ENCODE results near the gene TCEANC. TPM values are rescaled to one million over a fixed set of nuclear protein-coding genes. Genes with fewer than 3 reads are reported as not detected.

The TCEANC gene
- total RNA-seq, 1 experiment from 2014 or later = 0.92 TPM

DNA sequence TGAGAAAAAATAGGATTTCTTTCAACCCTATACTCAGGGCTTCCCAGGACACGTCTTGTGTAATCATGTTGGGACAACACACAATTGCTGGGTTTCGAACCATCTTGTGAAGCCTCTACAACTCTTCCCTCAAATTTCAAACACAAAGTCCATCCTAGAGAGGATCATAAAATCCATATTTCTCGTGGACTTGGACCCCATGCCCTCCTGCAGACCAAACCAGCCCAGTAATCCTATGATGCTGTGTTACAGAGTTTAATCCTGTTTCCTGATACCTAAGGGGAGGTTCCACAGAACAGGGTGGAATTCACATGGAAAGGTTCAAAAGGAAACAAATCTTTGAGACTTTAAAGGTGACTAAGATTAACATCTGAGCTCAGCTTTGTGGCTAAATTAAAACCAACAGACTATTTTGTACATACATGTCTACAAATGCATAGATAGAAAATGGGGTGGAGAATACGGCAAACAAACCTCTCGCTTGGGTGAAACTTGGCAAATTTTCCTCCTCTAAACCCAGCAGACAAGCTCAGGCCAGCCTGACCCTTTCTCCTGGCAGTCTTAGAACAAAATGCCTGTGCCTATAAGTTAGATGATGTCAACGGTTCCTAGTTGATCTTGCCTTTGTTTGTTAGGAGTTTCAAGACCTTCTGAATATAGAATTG, 45.5 kb upstream of the TCEANC start:
- no peak overlapping the region for H3K4me3 ChIP-seq (ENCODE audit: low read depth in 2 of 2, low read length in 2 of 2)
- no TSS peak for BruUV-seq (replicated peaks)
- H3K27me3 ChIP-seq (ENCODE audit: control insufficient read depth, insufficient read depth, low read length) = no peaks in the 10 kb centered on the region
- no peaks in the 10 kb centered on the region for H3K4me1 ChIP-seq (ENCODE audit: control insufficient read depth, insufficient read depth, low read length)
- ChIA-PET CTCF (no interaction called here), POLR2A (no interaction called here)
- DNase-seq (ENCODE audit: low read depth, low spot score) (no peak), ATAC-seq (no peak)
- in situ Hi-C loops (cut with HindIII; ENCODE audit: low pct_unique_long_range_greater_than_20kb, low sequenced_read_pairs) (no loop called here), intact Hi-C loops (cut with micrococcal nuclease; ENCODE audit: unreplicated experiment) (no loop called here)
- TF ChIP-seq, protein P1, sequence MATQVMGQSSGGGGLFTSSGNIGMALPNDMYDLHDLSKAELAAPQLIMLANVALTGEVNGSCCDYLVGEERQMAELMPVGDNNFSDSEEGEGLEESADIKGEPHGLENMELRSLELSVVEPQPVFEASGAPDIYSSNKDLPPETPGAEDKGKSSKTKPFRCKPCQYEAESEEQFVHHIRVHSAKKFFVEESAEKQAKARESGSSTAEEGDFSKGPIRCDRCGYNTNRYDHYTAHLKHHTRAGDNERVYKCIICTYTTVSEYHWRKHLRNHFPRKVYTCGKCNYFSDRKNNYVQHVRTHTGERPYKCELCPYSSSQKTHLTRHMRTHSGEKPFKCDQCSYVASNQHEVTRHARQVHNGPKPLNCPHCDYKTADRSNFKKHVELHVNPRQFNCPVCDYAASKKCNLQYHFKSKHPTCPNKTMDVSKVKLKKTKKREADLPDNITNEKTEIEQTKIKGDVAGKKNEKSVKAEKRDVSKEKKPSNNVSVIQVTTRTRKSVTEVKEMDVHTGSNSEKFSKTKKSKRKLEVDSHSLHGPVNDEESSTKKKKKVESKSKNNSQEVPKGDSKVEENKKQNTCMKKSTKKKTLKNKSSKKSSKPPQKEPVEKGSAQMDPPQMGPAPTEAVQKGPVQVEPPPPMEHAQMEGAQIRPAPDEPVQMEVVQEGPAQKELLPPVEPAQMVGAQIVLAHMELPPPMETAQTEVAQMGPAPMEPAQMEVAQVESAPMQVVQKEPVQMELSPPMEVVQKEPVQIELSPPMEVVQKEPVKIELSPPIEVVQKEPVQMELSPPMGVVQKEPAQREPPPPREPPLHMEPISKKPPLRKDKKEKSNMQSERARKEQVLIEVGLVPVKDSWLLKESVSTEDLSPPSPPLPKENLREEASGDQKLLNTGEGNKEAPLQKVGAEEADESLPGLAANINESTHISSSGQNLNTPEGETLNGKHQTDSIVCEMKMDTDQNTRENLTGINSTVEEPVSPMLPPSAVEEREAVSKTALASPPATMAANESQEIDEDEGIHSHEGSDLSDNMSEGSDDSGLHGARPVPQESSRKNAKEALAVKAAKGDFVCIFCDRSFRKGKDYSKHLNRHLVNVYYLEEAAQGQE (IDR thresholded peaks at IDR 0.05; ENCODE audit: insufficient read depth in 1 of 2, low read depth in 2 of 2, low read length in 1 of 2) = no peak
- no peak for TF ChIP-seq TCF7L2 (IDR thresholded peaks at IDR 0.05; ENCODE audit: low read depth, low read length)
- H3K27ac ChIP-seq (ENCODE audit: low read length) = no peak overlapping the region
- no peaks in the 10 kb centered on the region for H3K9me3 ChIP-seq (ENCODE audit: control insufficient read depth, insufficient read depth, low read depth, low read length)
- no peaks in the 10 kb centered on the region for H3K36me3 ChIP-seq (ENCODE audit: control insufficient read depth, insufficient read depth, low read length)

DNA sequence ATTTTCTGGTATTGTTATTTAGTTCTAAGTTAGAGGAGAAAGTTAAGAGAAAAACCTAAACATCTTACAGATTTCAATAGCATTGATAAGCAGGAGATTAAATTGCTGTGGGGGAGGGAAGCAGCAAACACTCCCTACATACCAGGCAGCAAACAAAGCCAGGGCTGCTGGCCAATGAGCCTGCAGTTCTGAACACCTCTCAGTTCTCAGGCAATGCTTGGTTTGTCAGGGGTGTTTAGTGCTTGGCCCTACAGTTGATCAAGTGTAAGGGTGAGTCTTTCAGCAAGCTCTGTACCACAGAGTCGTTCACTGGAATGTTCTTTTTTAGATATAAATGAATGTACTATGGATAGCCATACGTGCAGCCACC, 45.0 kb upstream of the TCEANC start:
- intact Hi-C loops (cut with micrococcal nuclease; ENCODE audit: unreplicated experiment) (no loop called here), in situ Hi-C loops (cut with HindIII; ENCODE audit: low pct_unique_long_range_greater_than_20kb, low sequenced_read_pairs) (no loop called here)
- no peaks in the 10 kb centered on the region for H3K9me3 ChIP-seq (ENCODE audit: control insufficient read depth, insufficient read depth, low read depth, low read length)
- H3K4me1 ChIP-seq (ENCODE audit: control insufficient read depth, insufficient read depth, low read length) = no peaks in the 10 kb centered on the region
- TF ChIP-seq, protein P1 (IDR thresholded peaks at IDR 0.05; ENCODE audit: insufficient read depth in 1 of 2, low read depth in 2 of 2, low read length in 1 of 2) = no peak
- no peak for TF ChIP-seq TCF7L2 (IDR thresholded peaks at IDR 0.05; ENCODE audit: low read depth, low read length)
- no peak for TF ChIP-seq SIN3A (IDR thresholded peaks at IDR 0.05; ENCODE audit: borderline replicate concordance, insufficient read depth, low read depth, low read length)
- TF ChIP-seq, protein P2, sequence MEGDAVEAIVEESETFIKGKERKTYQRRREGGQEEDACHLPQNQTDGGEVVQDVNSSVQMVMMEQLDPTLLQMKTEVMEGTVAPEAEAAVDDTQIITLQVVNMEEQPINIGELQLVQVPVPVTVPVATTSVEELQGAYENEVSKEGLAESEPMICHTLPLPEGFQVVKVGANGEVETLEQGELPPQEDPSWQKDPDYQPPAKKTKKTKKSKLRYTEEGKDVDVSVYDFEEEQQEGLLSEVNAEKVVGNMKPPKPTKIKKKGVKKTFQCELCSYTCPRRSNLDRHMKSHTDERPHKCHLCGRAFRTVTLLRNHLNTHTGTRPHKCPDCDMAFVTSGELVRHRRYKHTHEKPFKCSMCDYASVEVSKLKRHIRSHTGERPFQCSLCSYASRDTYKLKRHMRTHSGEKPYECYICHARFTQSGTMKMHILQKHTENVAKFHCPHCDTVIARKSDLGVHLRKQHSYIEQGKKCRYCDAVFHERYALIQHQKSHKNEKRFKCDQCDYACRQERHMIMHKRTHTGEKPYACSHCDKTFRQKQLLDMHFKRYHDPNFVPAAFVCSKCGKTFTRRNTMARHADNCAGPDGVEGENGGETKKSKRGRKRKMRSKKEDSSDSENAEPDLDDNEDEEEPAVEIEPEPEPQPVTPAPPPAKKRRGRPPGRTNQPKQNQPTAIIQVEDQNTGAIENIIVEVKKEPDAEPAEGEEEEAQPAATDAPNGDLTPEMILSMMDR (IDR thresholded peaks at IDR 0.05) = no peak
- TF ChIP-seq POLR2AphosphoS5 (IDR thresholded peaks at IDR 0.05; ENCODE audit: low read depth, low read length) = no peak
- no peaks in the 10 kb centered on the region for H3K27me3 ChIP-seq (ENCODE audit: control insufficient read depth, insufficient read depth, low read length)
- ATAC-seq = no peak
- no peak for DNase-seq (ENCODE audit: low read depth, low spot score)
- H3K36me3 ChIP-seq (ENCODE audit: control insufficient read depth, insufficient read depth, low read length) = no peaks in the 10 kb centered on the region
- H3K4me3 ChIP-seq (ENCODE audit: low read depth in 2 of 2, low read length in 2 of 2) = no peak overlapping the region
- ChIA-PET CTCF (no interaction called here), POLR2A (no interaction called here)
- no peak overlapping the region for H3K27ac ChIP-seq (ENCODE audit: low read length)
- BruUV-seq (replicated peaks) = no TSS peak
